Measurements from ENCODE around the gene ELL.
"Not testable (repeated sequence)": the region's sequence is repeated elsewhere in the genome, so short reads cannot be mapped to it uniquely, and the experiment has no call there.

The ELL gene

DNA sequence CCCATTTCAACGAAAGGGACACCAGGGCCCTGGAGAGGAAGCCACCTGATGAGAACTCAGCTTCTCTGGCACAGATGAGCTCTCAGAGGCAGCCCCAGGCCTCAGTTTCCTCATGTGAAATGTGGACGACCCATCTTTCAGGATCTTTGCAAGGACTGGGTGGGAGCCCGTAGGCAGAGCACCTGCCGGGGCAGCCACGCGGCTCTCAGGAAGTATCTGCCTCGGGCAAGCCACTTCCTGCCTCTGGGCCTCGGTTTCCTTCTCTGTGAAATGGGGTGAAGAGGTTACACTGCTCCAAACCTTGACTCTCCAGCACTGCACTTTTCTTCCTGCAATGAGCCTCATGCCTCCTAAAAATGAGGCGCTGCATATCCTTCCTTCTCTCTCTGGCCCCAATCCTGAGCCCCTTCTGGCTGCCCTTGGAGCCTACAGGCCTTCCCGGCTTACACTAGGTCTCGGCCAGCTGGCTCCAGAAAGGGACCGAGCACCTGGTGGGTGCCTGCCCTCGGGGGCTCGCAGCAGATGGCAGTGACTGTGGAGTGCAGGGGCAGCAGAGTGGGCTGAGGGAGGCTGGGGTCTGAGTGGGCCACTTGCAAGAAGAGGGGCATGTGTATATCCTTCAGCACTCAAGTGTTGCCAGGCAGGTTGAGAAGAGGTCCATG is 99.2 kb downstream of the ELL start:
- no peak for DNase-seq (ENCODE audit: low spot score)

DNA sequence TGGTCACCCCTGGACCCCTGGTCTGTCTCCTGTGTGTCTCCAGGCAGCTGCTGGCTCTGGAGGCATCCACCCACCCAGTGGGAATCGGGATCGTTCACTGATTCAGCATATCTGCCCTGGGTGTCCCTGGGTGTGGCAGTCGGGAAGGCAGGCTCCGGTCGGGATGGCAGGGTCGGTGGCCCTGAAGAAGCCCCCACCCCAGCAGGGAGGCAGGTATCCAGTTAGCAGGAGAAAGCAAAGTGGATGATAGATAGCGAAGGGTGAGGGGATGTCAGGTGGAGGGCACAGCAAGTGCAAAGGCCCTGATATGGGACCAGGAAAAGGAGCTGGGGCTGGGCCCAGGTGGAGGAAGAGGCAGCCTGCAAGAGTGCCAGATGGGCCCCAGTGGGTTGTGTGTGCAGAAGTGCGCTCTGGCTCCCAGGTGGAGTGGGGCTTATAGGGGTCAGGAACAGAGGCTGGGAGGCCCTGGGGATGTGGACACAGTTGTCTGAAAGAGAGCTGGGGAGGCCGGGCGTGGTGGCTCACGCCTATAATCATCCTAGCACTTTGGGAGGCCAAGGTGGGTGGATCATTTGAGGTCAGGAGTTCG is 100.4 kb downstream of the ELL start:
- no peak for DNase-seq (ENCODE audit: low spot score)

GRCh38 chr19:18420930-18421329 is 100.9 kb downstream of the ELL start:
- no peak for DNase-seq (ENCODE audit: low spot score)

DNA sequence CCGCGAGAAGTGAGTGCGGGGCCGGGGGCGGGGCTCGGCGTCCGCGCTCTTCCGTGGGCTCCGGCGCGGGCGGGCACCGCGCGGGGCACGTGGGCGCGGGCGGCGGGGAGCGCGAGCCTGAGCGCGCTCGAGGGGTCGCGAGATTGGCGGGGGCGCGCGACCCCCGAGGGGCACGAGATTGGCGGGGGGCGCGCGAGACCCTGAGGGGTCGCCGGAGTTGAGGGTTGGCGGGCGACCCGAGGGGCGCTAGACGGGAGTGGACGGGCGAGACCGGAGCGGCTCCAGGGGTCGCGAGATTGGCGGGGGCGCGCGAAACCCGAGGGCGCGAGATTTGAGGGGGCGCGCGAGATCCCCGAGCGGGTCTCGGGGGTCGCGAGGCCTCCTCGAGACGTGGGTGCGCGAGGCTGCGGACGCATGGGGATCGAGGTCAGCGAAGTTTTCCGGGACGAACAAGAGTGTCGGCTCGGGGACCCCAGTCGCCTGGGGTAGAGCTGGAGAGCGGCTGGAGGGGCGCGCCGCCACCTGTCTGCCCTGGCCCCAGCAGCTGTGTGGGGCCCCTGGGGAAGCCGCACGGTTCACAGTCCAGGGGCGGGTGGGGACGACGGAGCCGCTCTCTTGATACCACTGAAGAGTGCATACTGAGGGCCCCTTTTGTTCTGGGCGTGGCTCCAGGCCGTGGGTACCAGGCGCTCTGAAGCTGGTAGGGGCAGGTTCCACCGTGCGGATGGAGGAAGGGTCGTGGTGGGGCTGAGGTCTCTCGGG is 102.0 kb downstream of the ELL start:
- no peak for DNase-seq (ENCODE audit: low spot score)

- DNase-seq (ENCODE audit: low spot score), result peak; percentile 95
These were observed 102.6 kb downstream of the ELL start, which contains the start of gene SSBP4 for GRCh38 chr19:18419195-18419698. Gene SSBP4 (plus strand): TSS chr19:18419398. CDS start chr19:18419649, 251 bp downstream.

- no peak for DNase-seq (ENCODE audit: low spot score)
These were observed 103.2 kb downstream of the ELL start for GRCh38 chr19:18418483-18419194.

DNA sequence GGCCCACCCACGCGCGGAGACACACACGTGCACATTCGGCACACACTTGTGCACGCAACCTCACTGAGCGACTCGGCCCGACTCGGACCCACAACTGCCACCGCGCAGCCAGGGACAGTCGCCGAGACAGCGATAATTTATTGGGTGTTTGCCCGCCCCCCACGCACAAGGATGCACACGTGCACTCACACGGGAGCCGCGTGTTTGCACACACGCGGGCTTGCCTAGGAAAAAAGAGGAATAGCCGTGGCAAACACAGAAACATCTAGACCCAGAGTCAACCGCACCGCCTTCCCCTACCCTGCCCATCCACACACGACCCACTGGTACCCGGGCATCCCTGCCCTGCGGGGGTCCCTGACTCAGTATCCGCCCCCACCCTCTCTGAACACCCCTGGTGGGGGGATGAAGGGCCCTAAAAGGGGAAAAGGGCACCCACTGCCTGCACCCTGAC is 103.8 kb downstream of the ELL start:
- DNase-seq (ENCODE audit: low spot score), result no peak

GRCh38 chr19:18417250-18418028 is 104.4 kb downstream of the ELL start:
- peak; percentile 69 for DNase-seq (ENCODE audit: low spot score)

GRCh38 chr19:18416778-18417249 is 105.1 kb downstream of the ELL start:
- DNase-seq (ENCODE audit: low spot score), result peak; percentile 88

DNA sequence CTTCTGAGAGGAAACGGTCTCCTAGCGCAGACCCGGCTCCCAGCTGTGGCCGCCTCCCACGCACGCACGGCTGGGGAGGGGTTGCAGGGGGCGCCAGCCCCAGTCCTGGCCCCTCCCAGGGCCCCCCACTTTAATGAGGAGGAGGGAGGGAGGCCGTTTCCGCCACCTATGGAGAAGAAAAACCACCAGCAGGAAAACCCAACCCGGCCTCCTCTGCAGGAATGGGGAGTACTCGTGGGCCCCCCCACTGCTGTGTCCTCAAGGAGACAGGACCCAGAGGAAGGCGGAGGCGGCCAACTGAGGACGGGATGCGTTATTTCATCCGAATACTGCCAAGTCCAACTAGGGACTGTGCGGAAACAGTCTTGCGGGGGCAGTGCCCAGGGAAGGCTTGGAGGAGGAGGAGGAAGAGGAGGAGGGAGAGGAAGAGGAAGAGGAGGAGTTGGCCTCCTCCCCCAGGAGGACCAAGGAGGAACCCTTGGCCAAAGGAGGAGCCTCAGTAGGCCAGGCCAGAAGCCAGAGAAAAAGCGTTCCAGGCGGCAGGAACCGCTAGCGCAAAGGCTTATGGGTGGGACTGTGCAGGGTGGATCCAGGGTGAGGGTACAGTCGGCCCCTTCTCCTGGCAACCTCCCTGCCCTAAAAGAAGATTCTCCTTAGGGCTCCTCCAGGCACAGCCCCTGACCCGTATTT is 106.5 kb downstream of the ELL start:
- DNase-seq (ENCODE audit: low spot score), result peak; percentile 67

- DNase-seq (ENCODE audit: low spot score), result peak; percentile 15
These were observed 107.2 kb downstream of the ELL start for GRCh38 chr19:18414504-18415177.

DNA sequence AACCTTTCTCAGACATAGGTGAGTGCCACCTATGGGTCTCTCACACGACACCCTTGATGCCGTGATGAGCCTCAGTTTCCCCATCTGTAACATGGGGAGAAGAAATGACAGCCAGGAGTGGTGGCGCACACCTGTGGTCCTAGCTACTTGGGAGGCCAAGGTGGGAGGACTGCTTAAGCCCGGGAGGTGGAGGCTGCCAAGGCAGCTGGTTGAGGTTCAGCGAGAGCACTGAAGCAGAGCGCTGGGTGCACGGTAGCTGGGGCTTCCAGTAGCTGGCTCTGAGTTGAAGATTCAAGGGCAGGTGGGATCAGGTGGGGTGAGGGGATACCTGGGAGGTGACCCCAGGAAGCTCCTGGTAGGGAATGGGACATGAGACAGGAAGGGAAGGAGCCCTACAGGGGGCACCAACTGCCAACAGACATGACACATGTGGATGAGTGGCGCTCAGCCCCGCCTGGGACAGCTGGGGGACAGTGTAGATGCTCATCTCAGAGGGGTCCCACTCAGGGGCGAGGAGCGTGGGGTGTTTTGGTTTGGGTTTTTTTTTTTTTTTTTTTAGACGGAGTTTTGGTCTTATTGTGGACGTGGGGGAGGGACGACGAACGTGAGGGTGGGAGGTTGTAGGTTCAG is 109.1 kb downstream of the ELL start:
- DNase-seq (ENCODE audit: low spot score), result no peak

DNA sequence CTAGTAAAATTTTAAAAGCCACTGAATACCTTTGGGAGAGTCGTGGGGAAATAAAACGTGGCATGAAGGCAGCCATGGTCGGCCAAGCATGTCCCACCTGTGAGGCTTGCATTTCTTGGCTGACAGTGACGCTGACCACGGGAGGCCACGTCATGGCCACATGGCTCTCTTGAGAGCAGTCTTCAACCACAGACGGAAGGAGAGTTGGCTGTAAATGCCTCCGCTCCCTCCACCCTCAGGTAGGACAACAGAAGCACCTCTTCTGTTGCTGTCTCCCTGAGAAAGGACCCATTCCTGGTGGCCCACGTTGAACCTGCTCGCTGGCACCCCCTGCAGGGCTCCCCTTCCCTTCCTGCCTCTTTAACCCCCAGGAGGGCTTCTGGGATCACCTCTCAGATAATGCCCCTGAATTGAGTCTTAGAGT is 113.8 kb downstream of the ELL start:
- DNase-seq (ENCODE audit: low spot score), result no peak

GRCh38 chr19:18406749-18407148 is 115.1 kb downstream of the ELL start:
- DNase-seq (ENCODE audit: low spot score), result no peak

- DNase-seq (ENCODE audit: low spot score), result not testable (repeated sequence)
These were observed 116.1 kb downstream of the ELL start for GRCh38 chr19:18405754-18406153.

GRCh38 chr19:18402455-18403248 is 119.2 kb downstream of the ELL start:
- DNase-seq (ENCODE audit: low spot score), result not testable (repeated sequence)

DNA sequence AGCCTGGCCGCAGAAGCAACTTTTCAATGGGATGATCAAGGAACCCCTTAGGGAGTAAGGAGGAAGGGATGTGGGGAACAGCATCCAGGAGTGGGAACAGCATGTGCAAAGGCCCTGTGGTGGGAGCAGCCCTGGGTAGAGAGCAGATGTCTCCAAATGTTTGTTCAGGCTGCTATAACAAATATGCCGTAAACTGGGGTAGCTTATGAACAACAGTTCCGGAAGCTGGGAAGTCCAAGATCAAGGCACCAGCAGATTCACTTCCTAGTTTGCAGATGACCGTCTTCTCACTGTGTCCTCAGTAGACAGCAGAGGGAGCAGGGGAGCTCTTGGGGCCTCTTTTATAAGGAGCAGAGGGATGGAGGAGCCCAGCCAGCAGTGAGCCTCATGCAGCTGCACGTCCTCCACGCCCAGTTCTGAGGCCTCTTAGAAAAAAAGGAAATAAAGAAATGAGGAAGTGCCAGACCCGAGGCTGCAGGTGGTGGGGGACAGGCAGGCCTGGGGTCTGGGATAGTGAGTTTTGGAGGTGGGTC is 120.2 kb downstream of the ELL start:
- DNase-seq (ENCODE audit: low spot score), result peak; percentile 55

- DNase-seq (ENCODE audit: low spot score), result peak; percentile 70
These were observed 122.9 kb downstream of the ELL start for GRCh38 chr19:18399008-18399407.

Data from AG08395 (cell line).